PC-9 (cell line): ENCODE results near the gene RXFP1.

ENCODE experiments used
- EZH2 ChIP-seq: fragments of 200-600 bp; sonication (generic); IDR thresholded peaks from 2 replicates; pipeline ENCODE4 v1.8.0; 2017; ENCODE audit warnings: antibody characterized with exemption, low read depth
- TF ChIP-seq, protein P1 (sequence below): fragments of 200-600 bp; sonication (generic); conservative IDR thresholded peaks from 2 replicates; pipeline ENCODE4 v1.6.1; 2017; ENCODE audit warnings: mixed run types, antibody characterized with exemption, mild to moderate bottlenecking, moderate library complexity

DNA sequence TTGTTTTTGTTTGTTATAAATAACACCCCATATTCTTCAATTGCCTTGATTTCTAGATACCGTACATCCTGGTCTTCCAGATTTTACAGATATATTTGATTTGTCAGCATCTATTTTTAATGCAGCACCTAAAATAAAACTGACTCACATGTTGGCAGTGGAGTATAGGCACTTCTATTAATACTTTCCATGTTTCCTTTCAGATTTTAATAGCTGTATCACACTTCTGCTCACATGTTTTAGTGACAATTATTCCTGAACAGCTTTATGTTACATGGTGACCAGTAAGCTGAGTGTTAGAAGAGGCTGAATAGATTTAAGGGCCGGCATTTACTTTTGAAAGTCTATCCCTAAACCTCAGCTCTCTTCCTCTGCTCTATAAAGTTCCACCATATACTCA is 103.9 kb downstream of the RXFP1 start:
- TF ChIP-seq, protein P1, sequence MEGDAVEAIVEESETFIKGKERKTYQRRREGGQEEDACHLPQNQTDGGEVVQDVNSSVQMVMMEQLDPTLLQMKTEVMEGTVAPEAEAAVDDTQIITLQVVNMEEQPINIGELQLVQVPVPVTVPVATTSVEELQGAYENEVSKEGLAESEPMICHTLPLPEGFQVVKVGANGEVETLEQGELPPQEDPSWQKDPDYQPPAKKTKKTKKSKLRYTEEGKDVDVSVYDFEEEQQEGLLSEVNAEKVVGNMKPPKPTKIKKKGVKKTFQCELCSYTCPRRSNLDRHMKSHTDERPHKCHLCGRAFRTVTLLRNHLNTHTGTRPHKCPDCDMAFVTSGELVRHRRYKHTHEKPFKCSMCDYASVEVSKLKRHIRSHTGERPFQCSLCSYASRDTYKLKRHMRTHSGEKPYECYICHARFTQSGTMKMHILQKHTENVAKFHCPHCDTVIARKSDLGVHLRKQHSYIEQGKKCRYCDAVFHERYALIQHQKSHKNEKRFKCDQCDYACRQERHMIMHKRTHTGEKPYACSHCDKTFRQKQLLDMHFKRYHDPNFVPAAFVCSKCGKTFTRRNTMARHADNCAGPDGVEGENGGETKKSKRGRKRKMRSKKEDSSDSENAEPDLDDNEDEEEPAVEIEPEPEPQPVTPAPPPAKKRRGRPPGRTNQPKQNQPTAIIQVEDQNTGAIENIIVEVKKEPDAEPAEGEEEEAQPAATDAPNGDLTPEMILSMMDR: no peak
- TF ChIP-seq EZH2: no peak
